Measurements from ENCODE around the gene RECQL5.
A peak's percentile ranks its signal among the peaks of the same experiment; 100 is the strongest.

The RECQL5 gene

DNA sequence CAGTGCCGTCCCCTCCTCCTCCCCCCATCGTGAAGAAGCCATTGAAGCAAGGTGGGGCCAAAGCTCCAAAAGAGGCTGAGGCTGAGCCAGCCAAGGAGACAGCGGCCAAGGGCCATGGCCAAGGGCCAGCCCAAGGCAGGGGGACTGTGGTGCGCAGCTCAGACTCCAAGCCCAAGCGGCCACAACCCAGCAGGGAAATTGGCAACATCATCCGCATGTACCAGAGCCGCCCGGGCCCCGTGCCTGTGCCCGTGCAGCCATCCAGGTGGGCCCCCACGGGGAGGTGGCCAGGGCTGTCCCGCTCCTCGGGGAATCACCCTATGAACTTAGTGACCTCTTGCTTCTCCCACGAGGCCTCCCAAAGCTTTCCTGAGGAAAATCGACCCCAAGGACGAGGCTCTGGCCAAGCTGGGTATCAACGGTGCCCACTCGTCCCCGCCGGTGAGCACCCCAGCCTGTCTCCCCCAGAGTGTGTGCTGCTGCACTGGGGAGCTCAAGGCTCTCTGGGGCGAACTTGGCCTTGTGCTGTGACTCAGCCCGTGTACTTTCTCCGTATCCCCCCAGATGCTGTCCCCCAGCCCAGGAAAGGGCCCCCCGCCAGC lies 50.3 kb downstream of the RECQL5 start:
- ATAC-seq (ENCODE audit: low read depth), result no peak
- H3K9me3 Mint-ChIP-seq, result no peaks in the 10 kb centered on the region
- peaks cover 2% of the 10 kb centered on the region for H3K36me3 Mint-ChIP-seq
- H3K4me1 Mint-ChIP-seq, result no peaks in the 10 kb centered on the region
- H3K27me3 Mint-ChIP-seq, result no peaks in the 10 kb centered on the region
- DNase-seq (ENCODE audit: low spot score in 2 of 2), result no peak
- H3K27ac Mint-ChIP-seq, result no peak overlapping the region
- H3K4me3 Mint-ChIP-seq, result no peak overlapping the region

DNA sequence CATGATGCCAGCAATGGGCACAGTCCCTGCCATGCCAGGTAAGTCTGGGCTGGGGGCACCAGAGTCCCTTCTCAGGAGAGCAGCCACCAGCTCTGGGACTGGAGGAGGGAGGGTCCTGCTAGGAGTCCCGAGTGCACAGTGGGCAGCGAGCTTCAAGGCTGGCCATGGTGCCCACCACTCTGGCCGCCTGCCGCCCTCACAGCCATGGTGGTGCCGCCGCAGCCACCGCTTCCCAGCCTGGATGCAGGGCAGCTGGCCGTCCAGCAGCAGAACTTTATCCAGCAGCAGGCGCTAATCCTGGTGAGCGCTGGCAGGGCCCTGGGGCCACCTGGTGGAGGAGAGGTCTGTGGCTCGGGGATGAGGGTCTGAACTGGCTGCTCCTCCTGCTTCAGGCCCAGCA lies 51.7 kb downstream of the RECQL5 start:
- Mint-ChIP-seq H3K27ac (no peak overlapping the region), H3K4me3 (no peak overlapping the region), H3K27me3 (no peaks in the 10 kb centered on the region), H3K4me1 (no peaks in the 10 kb centered on the region), H3K36me3 (peaks cover 2% of the 10 kb centered on the region), H3K9me3 (no peaks in the 10 kb centered on the region)
- ATAC-seq (ENCODE audit: low read depth) (no peak), DNase-seq (ENCODE audit: low spot score in 2 of 2) (no peak)

DNA sequence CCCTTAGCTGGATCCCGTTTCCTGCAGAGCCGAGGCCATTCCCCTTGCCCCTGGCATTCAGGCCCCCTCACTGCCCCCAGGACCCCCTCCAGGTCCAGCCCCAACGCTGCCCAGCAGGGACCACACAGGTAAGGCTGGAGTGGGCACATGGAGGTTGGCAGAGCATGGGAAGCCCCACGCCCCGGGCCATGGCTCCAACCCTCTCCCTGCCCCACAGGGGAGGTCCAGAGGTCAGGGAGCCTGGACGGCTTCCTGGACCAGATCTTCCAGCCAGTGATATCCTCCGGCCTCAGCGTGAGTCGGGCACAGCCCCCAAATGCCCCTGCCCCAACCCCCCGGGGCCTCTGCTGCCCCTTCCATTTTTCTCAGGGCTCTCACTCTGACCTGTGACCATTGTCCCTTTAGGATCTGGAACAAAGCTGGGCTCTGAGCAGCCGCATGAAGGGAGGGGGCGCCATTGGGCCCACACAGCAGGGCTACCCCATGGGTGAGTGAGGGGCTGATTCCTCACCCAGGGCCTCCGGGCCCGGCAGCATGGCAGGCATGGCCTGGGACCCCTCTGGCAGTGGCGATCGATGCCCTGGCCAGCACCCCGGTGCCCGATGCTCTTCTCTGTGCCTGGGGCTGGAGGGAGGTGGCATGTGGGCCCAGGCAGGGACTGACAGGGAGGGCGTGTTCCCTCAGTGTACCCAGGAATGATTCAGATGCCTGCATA lies 52.2 kb downstream of the RECQL5 start:
- ATAC-seq (ENCODE audit: low read depth) (no peak), DNase-seq (ENCODE audit: low spot score in 2 of 2) (no peak)
- H3K27ac Mint-ChIP-seq, result no peak overlapping the region
- H3K4me3 Mint-ChIP-seq, result no peak overlapping the region
- H3K36me3 Mint-ChIP-seq, result peaks cover 2% of the 10 kb centered on the region
- no peaks in the 10 kb centered on the region for H3K9me3 Mint-ChIP-seq
- H3K4me1 Mint-ChIP-seq, result no peaks in the 10 kb centered on the region
- H3K27me3 Mint-ChIP-seq, result no peaks in the 10 kb centered on the region

DNA sequence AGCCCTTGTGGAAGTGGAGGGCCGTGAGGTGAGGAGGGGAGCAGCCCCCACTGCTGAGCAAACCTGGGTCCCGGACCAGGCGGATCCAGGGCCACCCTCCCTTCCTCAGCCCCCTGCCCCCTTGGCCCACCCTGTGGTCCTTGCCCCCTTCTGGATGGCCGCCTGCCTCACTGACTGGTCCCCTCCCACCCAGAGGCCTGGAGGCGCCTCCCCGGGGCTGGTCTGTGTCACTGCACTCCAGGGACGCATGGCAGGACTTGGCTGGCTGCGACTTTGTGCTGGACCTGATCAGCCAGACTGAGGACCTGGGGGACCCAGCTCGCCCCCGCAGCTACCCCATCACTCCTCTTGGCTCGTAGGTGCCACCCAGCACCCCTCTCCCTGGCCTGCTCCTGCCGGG lies 52.9 kb downstream of the RECQL5 start:
- ATAC-seq (ENCODE audit: low read depth) (no peak), DNase-seq (ENCODE audit: low spot score in 2 of 2) (no peak)
- H3K36me3 Mint-ChIP-seq, result peaks cover 2% of the 10 kb centered on the region
- H3K27me3 Mint-ChIP-seq, result no peaks in the 10 kb centered on the region
- no peak overlapping the region for H3K27ac Mint-ChIP-seq
- no peak overlapping the region for H3K4me3 Mint-ChIP-seq
- no peaks in the 10 kb centered on the region for H3K4me1 Mint-ChIP-seq
- no peaks in the 10 kb centered on the region for H3K9me3 Mint-ChIP-seq

DNA sequence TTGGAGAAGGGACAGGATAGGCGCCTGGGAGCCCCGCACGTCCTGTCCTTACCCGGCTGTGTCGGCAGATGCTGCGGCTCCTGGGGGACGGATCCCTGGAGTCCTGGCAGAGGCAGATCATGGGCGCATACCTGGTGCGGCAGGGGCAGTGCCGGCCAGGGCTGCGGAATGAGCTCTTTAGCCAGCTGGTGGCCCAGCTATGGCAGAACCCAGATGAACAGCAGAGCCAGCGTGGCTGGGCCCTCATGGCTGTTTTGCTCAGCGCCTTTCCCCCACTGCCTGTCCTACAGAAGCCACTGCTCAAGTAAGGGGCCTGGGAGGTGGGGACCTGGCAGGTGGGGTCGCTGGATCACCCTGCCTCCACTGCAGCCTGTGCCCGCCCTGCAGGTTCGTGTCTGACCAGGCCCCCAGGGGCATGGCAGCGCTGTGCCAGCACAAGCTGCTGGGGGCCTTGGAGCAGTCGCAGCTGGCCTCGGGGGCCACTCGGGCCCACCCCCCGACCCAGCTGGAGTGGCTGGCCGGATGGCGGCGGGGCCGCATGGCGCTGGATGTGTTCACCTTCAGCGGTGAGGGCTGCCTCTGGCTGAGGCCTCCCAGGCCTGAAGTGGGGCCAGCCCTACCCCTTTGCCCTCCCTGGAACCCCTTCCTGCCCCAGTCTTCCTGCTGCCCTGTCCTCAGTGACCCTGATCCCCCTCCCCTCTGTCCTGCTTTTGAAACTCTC lies 53.9 kb downstream of the RECQL5 start:
- no peak for DNase-seq (ENCODE audit: low spot score in 2 of 2)
- peaks cover 2% of the 10 kb centered on the region for H3K36me3 Mint-ChIP-seq
- no peaks in the 10 kb centered on the region for H3K9me3 Mint-ChIP-seq
- no peak for ATAC-seq (ENCODE audit: low read depth)
- H3K27me3 Mint-ChIP-seq, result no peaks in the 10 kb centered on the region
- H3K4me3 Mint-ChIP-seq, result no peak overlapping the region
- no peaks in the 10 kb centered on the region for H3K4me1 Mint-ChIP-seq
- no peak overlapping the region for H3K27ac Mint-ChIP-seq

DNA sequence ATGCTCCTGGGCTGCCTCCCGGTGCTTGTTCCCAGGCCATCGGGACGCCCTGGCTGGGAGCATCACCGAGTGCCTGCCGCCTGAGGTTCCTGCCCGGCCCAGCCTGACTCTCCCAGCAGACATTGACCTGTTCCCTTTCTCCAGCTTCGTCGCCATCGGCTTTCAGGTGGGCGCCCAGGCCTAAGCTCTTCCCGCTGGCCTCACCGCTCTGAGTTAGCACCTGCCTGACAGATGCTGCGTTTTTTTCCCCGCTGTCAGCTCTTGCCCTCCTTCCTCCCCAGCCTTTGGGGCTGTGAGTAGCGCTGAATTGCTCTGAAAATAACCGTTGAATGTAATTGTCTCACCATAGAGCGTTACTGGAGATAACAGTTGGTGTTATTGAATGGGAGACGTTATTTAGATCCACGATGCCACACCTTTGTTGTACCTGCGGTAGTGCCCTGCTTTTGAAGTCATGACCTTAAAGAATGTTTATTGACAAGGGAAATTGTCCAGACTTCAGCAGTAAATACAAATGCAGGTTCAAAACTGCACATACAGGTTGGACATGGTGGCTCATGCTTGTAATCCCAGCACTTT lies 55.0 kb downstream of the RECQL5 start:
- Mint-ChIP-seq H3K27ac (no peak overlapping the region), H3K4me1 (no peaks in the 10 kb centered on the region), H3K9me3 (no peaks in the 10 kb centered on the region), H3K4me3 (no peak overlapping the region), H3K27me3 (no peaks in the 10 kb centered on the region), H3K36me3 (peaks cover 2% of the 10 kb centered on the region)
- ATAC-seq (ENCODE audit: low read depth) (no peak), DNase-seq (ENCODE audit: low spot score in 2 of 2) (no peak)

DNA sequence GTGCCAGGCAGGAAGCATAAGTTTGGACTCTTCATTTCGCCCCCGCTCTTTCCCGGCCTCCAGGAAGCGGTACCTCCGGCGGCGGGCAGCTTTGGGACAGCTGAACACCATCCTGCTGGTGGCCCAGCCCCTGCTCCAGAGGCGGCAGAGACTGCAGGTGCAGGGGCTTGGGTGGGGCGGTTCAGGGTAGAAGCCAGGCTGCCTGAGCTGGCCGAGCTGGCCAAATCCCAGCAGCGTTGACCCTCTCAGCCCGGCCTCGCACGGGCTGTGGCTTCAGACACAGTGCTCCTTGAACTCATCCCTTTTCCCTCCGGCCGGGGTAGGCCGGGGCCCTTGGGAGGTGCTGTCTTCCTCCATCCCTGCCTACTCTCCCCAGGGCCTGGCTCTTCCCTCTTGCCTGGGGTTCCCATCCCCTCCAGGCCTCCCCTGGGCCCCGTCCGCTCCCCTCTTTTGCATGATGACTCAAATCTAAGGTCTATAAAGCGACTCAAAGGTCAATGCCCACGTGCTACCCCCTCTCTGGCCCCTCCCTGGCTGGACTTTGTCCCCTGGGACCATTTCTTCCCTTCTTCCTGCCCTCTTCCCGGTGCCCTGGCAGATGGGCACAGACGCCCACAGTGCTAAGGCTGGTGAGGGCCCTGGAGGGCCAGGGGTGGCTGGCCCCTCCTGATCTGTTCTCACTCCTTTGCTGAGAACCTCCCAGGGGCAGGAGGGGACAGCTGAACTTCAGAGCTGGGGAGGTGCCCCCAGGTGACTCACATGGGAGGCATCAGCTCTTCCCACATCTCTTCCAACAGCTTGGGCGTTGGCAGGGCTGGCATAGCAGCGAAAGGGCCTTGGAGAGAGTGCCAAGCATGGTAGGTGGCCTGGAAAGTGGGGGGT lies 56.6 kb downstream of the RECQL5 start:
- ATAC-seq (ENCODE audit: low read depth), result no peak
- Mint-ChIP-seq H3K27me3 (no peaks in the 10 kb centered on the region), H3K9me3 (no peaks in the 10 kb centered on the region), H3K36me3 (peaks cover 4% of the 10 kb centered on the region), H3K4me1 (no peaks in the 10 kb centered on the region), H3K4me3 (no peak overlapping the region), H3K27ac (no peak overlapping the region)
- DNase-seq (ENCODE audit: low spot score in 2 of 2), result no peak

DNA sequence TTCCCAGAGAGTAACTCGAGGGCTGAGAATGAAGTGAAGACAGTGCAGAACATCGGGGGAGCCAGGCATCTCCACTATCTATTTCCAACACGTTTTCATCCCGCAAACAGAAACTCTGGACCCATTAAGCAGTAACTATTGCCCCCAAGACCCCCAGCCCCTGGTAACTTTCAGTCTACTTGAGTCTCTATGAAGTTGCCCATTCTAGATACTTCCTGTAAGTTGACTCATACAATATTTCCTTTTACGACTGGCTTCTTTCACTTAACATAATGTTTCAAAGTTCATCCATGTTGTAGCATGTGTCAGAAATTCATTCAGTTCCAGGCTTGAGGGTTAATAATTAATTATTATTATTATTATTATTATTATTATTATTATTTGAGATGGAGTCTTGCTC lies 59.9 kb downstream of the RECQL5 start:
- H3K4me1 Mint-ChIP-seq, result peaks cover 3% of the 10 kb centered on the region

DNA sequence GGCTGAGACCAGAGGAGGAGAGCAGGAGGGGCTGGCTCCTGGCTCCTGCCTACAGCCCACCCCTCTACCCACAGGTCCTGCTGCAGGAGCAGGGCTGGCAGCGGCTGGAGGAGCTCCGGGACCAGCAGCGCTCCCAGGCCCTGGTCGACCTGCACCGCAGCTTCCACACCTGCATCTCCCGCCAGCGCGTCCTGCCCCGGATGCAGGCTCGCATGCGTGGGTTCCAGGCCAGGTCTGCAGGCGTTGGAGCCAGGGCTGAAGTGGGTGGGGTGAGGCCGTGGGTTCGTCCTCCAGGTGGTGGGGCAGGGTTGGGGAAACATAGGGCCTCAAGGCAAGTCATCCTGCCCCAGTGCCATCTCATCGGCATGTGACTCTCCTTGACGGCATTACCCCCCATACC lies 61.2 kb downstream of the RECQL5 start:
- H3K4me3 Mint-ChIP-seq, result no peak overlapping the region
- H3K4me1 Mint-ChIP-seq, result peaks cover 7% of the 10 kb centered on the region
- ATAC-seq (ENCODE audit: low read depth) (no peak), DNase-seq (ENCODE audit: low spot score in 2 of 2) (no peak)
- H3K27me3 Mint-ChIP-seq, result peaks cover 2% of the 10 kb centered on the region
- H3K27ac Mint-ChIP-seq, result no peak overlapping the region
- H3K9me3 Mint-ChIP-seq, result no peaks in the 10 kb centered on the region
- H3K36me3 Mint-ChIP-seq, result peaks cover 3% of the 10 kb centered on the region

More for the DNA sequence above, 59.9 kb downstream of the RECQL5 start:
- H3K36me3 Mint-ChIP-seq, result peaks cover 6% of the 10 kb centered on the region
- DNase-seq (ENCODE audit: low spot score in 2 of 2), result no peak
- ATAC-seq (ENCODE audit: low read depth), result no peak
- H3K9me3 Mint-ChIP-seq, result no peaks in the 10 kb centered on the region
- peaks cover 2% of the 10 kb centered on the region for H3K27me3 Mint-ChIP-seq
- no peak overlapping the region for H3K4me3 Mint-ChIP-seq
- no peak overlapping the region for H3K27ac Mint-ChIP-seq

DNA sequence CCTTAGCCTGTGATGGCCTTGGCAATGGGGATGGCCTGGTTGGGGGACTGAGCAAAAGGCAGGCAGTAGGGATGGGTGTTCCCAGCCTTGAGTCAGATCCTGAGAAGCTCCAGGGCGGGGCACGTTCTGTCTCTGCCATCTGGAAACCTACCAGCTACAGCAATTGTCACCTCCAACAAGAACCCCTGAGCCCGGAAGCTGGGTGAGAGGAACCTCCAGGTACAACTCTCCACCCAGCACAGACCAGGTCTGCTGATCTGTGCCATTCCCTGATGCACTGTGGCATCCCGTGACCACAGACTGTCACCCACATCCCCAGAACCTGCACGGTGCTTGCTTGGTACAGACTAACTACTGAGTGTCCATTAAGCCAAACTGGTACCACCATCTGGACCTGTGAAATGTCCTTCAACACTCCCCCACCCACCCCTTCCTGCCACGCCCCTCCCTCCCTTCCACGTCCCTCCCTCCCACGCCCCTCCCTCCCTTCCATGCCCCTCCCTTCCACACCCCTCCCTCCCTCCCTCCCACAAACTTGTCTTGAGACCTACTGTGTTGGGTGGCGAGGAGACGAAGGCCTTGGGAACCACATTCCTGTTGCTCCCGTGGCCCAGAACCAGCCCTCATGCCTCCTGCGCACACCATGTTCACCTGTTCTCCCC lies 62.8 kb downstream of the RECQL5 start:
- ATAC-seq (ENCODE audit: low read depth) (no peak), DNase-seq (ENCODE audit: low spot score in 2 of 2) (no peak)
- Mint-ChIP-seq H3K27ac (no peak overlapping the region), H3K36me3 (peaks cover 3% of the 10 kb centered on the region), H3K4me3 (no peak overlapping the region), H3K27me3 (peaks cover 2% of the 10 kb centered on the region), H3K9me3 (no peaks in the 10 kb centered on the region), H3K4me1 (peaks cover 7% of the 10 kb centered on the region)

DNA sequence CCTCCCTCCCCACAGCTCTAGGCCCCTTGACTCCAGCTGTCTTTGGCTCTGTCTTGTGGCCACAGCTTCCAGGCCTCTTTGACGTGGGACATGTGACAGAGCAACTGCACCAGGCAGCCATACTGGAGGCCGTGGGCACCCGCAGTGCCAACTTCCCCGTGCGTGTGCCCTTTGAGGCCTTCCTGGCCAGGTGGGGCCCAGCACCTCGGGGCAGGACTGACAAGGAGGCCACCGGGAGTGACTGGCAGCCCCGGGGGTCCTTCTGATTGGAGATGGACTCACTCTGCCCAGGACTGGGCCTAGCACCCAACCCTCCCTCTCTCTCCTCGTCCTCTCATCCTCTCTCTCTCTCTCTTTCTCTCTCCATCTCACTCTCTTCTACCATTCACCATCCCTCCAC lies 63.8 kb downstream of the RECQL5 start:
- DNase-seq (ENCODE audit: low spot score in 2 of 2) (no peak), ATAC-seq (ENCODE audit: low read depth) (no peak)
- Mint-ChIP-seq H3K27me3 (peaks cover 2% of the 10 kb centered on the region), H3K4me3 (no peak overlapping the region), H3K36me3 (peaks cover 3% of the 10 kb centered on the region), H3K4me1 (peaks cover 7% of the 10 kb centered on the region), H3K9me3 (no peaks in the 10 kb centered on the region), H3K27ac (peak overlapping the region; percentile 24)

DNA sequence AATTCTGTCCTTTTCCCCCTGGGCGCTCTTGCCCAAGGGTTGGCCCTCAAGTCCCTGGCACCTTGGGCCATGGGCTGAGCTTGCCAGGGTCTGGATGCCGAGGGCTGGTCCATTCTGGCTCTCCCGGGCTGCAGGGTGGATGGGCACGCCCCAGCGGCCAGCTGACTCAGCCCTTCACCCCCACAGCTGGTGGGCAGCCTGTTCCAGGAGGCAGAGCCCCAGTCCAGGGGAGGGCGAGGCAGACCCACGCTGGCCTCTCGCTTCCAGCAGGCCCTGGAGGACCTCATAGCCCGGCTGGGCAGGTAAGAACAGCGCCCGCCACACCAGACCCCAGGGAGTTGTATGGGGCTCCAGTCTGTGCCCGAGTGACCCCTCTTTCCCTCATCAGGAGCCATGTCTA lies 64.3 kb downstream of the RECQL5 start:
- H3K9me3 Mint-ChIP-seq, result no peaks in the 10 kb centered on the region
- ATAC-seq (ENCODE audit: low read depth) (no peak), DNase-seq (ENCODE audit: low spot score in 2 of 2) (no peak)
- H3K36me3 Mint-ChIP-seq, result peaks cover 3% of the 10 kb centered on the region
- peaks cover 7% of the 10 kb centered on the region for H3K4me1 Mint-ChIP-seq
- peaks cover 2% of the 10 kb centered on the region for H3K27me3 Mint-ChIP-seq
- no peak overlapping the region for H3K27ac Mint-ChIP-seq
- H3K4me3 Mint-ChIP-seq, result no peak overlapping the region

Data from memory B cell (primary cell).